SHP77 treated with DMSO at 0.1 percent for 48 hours (cell line): Measurements from ENCODE around the gene IQGAP2.
"Not testable (repeated sequence)": the region's sequence is repeated elsewhere in the genome, so short reads cannot be mapped to it uniquely, and the experiment has no call there.

ENCODE experiments used
- DNase-seq: peaks from one replicate; lab custom pipeline; 2025; lab: John Stamatoyannopoulos, UW

The IQGAP2 gene

DNA sequence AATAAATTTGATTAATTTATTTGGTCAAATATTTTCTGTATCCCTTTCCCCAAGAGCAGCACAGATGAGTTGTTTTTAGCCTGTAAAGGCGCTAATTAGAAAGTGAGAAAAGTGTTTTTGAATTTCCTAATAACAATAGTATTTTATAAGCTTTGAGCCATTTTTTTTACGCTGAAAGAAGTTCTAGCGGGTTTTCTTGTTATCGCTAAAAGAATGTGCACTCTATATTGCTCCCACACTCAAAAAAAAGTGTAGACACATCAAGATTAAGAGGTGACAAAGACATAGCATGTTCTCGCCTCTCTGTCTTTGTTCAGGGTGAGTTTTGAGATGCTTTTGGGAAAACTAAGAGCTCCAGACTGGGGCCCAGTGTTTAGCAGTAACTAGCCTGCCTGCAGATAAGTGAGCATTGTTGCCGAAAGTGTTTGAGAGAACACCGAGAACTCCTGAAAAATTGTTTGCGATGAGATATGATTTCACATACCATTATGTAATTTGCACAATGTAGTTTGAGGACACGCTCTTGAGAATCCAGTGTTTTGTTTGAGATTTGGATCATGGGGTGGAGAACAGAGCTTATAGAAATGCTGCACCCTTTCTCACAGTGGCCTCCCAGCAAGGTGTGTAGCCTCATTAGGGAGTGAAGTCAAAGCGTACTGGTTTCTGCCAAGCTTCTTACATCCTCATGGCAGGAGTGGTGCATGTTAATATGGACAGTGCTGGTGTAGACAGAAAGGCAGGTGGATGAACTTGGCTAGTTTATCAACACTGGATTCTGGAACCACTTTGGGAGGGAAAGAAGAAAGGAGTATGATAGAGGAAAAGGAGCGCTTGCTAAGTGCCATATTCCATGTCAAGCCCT lies 314.4 kb downstream of the IQGAP2 start:
- no peak for DNase-seq

DNA sequence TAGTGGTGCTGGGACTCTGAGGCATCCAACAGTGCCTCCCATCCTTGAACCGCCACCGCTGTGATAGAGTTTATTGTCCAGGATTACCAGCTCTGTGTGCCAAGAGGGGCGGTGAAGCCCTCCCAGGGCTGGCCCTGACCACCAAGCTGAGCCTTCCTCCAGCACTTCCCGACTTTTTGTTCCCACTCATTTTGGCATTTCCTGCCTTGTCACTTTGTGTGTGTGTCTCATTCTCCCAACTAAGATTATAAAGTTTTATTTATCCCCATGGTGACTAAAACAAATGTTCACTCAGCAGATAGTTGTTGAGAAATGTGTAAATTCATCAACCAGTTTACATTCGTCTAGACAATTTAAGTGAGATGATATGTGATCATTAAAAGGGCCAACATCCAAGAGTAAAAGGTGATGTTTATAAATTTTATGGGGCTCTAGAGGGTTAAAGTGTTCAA lies 315.3 kb downstream of the IQGAP2 start:
- no peak for DNase-seq

- DNase-seq, result no peak
Observed at GRCh38 chr5:76718880-76719279, 315.8 kb downstream of the IQGAP2 start.

- no peak for DNase-seq
Observed at GRCh38 chr5:76720988-76721569, 318.0 kb downstream of the IQGAP2 start.

DNA sequence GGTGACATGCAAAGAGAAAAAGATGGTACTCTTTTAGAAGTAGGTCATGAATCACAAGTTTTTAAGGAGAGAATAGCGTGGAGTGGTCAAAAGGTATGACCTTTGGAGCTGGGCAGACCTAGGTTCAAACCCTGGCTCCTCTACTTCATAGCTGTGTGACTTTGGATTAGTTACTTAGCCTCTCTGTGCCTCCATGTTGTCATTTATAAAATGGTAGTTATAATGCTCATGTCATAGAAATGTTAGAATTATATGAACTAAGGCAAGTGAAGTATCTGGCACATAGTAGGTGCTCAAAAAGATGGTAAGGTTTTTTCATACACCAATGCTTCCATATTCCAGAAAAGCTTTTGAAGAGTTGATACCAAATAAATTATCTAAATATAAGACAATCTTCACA lies 320.2 kb downstream of the IQGAP2 start:
- DNase-seq, result no peak

DNA sequence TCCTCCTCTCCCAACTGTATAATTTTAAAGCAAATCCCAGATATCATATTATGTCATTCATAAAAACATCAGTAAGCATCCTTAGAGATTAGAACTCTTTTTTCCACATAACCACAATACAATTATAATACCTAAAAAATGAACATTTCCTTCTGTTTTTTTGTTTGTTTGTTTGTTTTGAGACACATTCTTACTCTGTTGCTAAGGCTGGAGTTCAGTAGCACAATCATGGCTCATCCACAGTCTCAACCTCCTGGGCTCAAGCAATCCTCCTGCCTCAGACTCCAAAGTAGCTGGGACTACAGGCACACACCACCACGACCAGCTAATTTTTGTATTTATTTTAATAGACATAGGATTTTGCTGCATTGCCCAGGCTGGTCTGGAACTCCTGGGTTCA lies 320.8 kb downstream of the IQGAP2 start:
- no peak for DNase-seq

DNA sequence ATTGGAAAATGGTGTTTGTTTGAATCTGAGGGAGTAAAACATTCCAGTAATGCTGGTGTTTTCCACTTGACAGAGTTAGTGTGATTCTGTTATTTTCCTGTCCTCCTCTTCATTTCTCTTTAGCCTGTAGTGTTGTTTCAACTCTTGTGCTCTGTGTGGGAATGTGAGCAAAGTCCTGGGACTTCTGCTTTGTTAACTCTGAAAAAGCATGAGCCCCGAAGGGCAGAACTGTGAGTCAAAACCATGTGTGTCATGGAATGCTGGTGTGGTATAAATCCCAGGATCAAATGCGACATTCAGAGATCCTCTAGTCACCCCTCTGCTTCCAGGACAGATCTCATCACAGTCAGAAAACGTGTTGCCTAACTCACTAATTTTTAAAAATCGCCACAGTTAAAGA lies 321.8 kb downstream of the IQGAP2 start:
- DNase-seq, result no peak

DNA sequence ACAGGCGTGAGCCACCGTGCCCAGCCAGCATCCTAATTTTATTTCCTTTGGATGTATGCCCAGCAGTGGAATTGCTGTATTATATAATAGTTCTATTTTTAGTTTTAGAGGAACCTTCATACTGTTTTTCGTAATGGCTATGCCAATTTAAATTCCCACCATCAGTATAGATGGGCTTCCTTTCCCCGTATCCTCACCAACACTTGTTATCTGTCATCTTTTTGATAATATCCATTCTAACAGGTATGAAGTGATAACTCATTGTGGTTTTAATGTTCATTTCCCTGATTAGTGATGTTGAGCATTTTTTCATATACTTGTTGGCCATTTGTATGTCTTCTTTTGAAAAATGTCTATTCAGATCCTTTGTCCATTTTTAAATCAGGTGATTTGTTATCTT lies 325.9 kb downstream of the IQGAP2 start:
- DNase-seq, result no peak

- DNase-seq, result no peak
Observed at GRCh38 chr5:76729373-76730290, 326.5 kb downstream of the IQGAP2 start.

- no peak for DNase-seq
Observed at GRCh38 chr5:76732405-76733048, 329.4 kb downstream of the IQGAP2 start.

- DNase-seq, result no peak
Observed at GRCh38 chr5:76733049-76733417, 329.9 kb downstream of the IQGAP2 start.

GRCh38 chr5:76735762-76736545 lies 332.9 kb downstream of the IQGAP2 start:
- no peak for DNase-seq

DNA sequence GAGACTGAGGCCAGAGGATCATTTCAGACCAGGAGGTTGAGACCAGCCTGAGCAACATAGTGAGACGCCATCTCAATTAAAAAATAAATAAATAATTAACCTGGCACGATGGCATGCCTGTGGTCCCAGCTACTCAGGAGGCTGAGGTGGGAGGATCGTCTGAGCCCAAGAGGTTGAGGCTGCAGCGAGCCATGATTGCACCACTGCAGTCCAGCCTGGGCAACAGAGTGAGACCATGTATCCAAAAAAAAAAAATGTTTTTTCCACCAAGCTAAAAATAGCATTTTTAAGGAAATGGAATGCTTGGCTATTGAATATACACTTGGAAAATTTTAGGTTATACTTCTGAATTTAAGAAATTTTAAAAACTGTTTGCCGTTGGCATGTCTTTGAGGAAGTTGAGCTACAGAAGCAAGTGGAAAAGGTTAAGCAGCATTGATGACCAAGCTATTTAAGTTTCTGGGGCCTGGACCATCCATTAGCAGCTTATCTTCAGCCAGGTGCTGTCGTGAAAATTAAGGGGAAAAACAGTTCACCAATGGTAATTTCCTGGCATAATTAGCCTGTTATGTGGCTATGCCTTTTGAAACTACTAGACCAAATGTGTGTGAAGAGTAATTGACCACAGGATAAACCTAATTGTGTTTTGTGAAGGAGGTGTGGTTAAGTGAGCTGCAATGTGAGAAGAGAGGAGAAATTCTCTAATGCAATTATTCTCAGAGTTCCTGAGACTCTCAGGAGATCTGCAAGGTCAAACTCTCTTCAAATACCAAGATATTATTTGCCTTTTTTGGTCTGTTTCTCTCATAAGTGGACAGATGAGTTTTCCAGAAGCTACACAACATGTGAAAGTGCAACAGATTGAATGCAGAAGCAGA lies 333.8 kb downstream of the IQGAP2 start:
- DNase-seq, result no peak

GRCh38 chr5:76737846-76738245 lies 334.8 kb downstream of the IQGAP2 start:
- DNase-seq, result no peak

DNA sequence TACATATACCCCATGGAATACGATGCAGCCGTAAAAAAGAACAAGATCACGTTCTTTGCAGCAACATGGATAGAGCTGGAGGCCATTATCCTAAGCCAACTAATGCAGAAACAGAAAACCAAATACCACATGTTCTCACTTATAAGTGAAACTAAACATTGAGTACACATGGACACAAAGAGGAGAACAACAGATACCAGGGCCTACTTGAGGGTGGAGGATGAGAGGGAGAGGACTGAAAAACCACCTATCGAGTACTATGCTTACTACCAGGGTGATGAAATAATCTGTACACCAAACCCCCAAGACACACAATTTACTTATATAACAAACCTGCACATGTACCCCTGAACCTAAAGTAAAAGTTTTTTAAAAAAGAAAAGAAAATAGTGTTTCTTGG lies 338.4 kb downstream of the IQGAP2 start:
- DNase-seq, result not testable (repeated sequence)

GRCh38 chr5:76742583-76742982 lies 339.5 kb downstream of the IQGAP2 start:
- DNase-seq, result no peak

GRCh38 chr5:76744632-76745031 lies 341.5 kb downstream of the IQGAP2 start:
- DNase-seq, result no peak

GRCh38 chr5:76745670-76746069 lies 342.6 kb downstream of the IQGAP2 start:
- DNase-seq, result no peak

GRCh38 chr5:76746677-76747076 lies 343.6 kb downstream of the IQGAP2 start:
- DNase-seq, result no peak

DNA sequence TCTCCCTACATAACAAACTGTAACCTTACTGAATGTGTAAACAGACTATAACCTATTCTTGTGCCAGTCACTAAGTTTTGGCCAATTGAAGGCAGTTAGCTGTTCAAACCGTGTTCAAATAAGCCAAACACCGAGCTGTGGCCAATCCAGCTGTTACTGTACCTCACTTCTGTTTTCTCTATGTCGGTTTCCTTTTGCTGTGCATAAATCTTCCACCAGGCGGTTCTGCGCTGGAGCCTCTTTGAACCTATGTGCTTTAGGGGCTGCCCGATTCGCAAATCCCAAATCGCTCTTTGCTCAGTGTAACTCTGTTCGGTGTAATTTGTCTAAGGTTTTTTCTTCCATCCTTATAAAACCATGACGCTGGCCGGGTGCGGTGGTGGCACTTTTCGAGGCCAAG lies 344.6 kb downstream of the IQGAP2 start:
- DNase-seq, result no peak
